Nephron (organoid): ENCODE data around the gene NEGR1.

Experiments used
- H3K27ac Mint-ChIP-seq, 3 experiments: 2 replicates each; pipeline ENCODE4 v1.8.0; 2020; ENCODE audit warnings: mixed read lengths in 3 of 3, mild to moderate bottlenecking in 2 of 3, moderate library complexity in 1 of 3
- H3K27me3 Mint-ChIP-seq: 2 replicates; pipeline ENCODE4 v1.8.0; 2021; ENCODE audit warnings: low read depth, mild to moderate bottlenecking, moderate library complexity, mixed read lengths
- H3K36me3 Mint-ChIP-seq: 2 replicates; pipeline ENCODE4 v1.8.0; 2020; ENCODE audit warnings: low read depth, mixed read lengths
- H3K4me1 Mint-ChIP-seq: 2 replicates; pipeline ENCODE4 v1.8.0; 2020; ENCODE audit warnings: mixed read lengths
- H3K4me3 Mint-ChIP-seq, 3 experiments: 2 replicates each; pipeline ENCODE4 v1.8.0; 2020; ENCODE audit warnings: mild to moderate bottlenecking in 3 of 3, mixed read lengths in 3 of 3, moderate library complexity in 2 of 3
- H3K9me3 Mint-ChIP-seq: 2 replicates; pipeline ENCODE4 v1.8.0; 2020; ENCODE audit warnings: mixed read lengths
- CTCF ChIP-seq, 3 experiments: fragments of 200-600 bp; sonication (generic); IDR thresholded peaks; one replicate each; pipeline ENCODE4 v1.5.0; 2021; ENCODE audit warnings: antibody characterized with exemption in 3 of 3; ENCODE audit not compliant: unreplicated experiment in 3 of 3

The NEGR1 gene

GRCh38 chr1:71565831-71566230 lies 716.5 kb downstream of the NEGR1 start:
- no peaks in the 10 kb centered on the region for H3K27me3 Mint-ChIP-seq
- H3K27ac Mint-ChIP-seq, result no peak overlapping the region
- H3K9me3 Mint-ChIP-seq, result no peaks in the 10 kb centered on the region
- no peak overlapping the region for H3K4me3 Mint-ChIP-seq
- no peaks in the 10 kb centered on the region for H3K36me3 Mint-ChIP-seq
- H3K4me1 Mint-ChIP-seq, result no peaks in the 10 kb centered on the region
- no peak for TF ChIP-seq CTCF (IDR thresholded peaks at IDR 0.05; ENCODE audit: unreplicated experiment in 3 of 3)

- no peak overlapping the region for H3K4me3 Mint-ChIP-seq
- no peaks in the 10 kb centered on the region for H3K36me3 Mint-ChIP-seq
- H3K4me1 Mint-ChIP-seq, result no peaks in the 10 kb centered on the region
- no peak overlapping the region for H3K27ac Mint-ChIP-seq
- no peak for TF ChIP-seq CTCF (IDR thresholded peaks at IDR 0.05; ENCODE audit: unreplicated experiment in 3 of 3)
- H3K9me3 Mint-ChIP-seq, result no peaks in the 10 kb centered on the region
- no peaks in the 10 kb centered on the region for H3K27me3 Mint-ChIP-seq
Observed at GRCh38 chr1:71565262-71565661, 717.1 kb downstream of the NEGR1 start.

GRCh38 chr1:71562298-71562697 lies 720.0 kb downstream of the NEGR1 start:
- no peak for TF ChIP-seq CTCF (IDR thresholded peaks at IDR 0.05; ENCODE audit: unreplicated experiment in 3 of 3)
- H3K9me3 Mint-ChIP-seq, result no peaks in the 10 kb centered on the region

DNA sequence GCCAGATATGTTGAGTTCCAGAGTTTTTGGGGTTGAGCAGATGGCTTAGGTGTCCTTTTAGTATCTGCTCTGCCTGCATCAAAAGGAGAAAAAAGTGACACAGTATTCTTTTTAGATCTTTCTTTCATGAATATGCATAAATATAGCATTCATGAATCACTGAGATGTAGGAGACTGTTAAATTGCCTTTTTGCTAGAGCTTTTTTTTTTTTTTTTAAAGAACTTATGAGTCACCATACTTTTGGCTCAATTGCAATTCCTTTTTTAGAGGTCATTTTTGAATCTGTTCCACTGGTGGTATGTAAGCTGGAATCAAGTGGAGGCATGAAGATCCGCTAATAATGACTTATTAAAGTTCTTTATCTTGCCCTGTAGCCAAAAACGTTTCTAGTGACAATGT lies 720.6 kb downstream of the NEGR1 start:
- Mint-ChIP-seq H3K4me3 (no peak overlapping the region), H3K36me3 (no peaks in the 10 kb centered on the region), H3K4me1 (no peaks in the 10 kb centered on the region), H3K27me3 (no peaks in the 10 kb centered on the region), H3K27ac (no peak overlapping the region), H3K9me3 (no peaks in the 10 kb centered on the region)
- no peak for TF ChIP-seq CTCF (IDR thresholded peaks at IDR 0.05; ENCODE audit: unreplicated experiment in 3 of 3)

More at GRCh38 chr1:71562298-71562697, 720.0 kb downstream of the NEGR1 start:
- Mint-ChIP-seq H3K4me3 (no peak overlapping the region), H3K27ac (no peak overlapping the region), H3K36me3 (no peaks in the 10 kb centered on the region), H3K4me1 (no peaks in the 10 kb centered on the region), H3K27me3 (no peaks in the 10 kb centered on the region)

DNA sequence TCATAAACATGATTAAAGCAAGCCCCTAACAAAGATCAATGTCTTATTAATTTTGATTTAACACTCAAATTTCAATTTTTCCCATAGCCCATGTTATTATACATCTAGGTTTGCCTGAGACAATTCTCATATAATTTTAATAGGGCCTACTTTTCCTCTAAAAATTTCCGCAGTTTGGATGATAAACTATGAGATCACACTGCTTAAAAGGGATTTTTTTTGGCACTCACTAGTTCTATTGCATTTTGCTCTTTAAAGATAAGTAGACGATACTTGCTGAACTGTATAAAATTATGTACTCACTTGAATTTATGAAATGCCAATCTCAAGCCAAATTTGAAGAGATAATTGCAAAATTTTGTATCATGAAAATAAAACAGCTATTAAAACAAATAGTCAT lies 721.1 kb downstream of the NEGR1 start:
- H3K27me3 Mint-ChIP-seq, result no peaks in the 10 kb centered on the region
- H3K4me3 Mint-ChIP-seq, result no peak overlapping the region
- no peaks in the 10 kb centered on the region for H3K4me1 Mint-ChIP-seq
- H3K27ac Mint-ChIP-seq, result no peak overlapping the region
- no peak for TF ChIP-seq CTCF (IDR thresholded peaks at IDR 0.05; ENCODE audit: unreplicated experiment in 3 of 3)
- no peaks in the 10 kb centered on the region for H3K36me3 Mint-ChIP-seq
- no peaks in the 10 kb centered on the region for H3K9me3 Mint-ChIP-seq

DNA sequence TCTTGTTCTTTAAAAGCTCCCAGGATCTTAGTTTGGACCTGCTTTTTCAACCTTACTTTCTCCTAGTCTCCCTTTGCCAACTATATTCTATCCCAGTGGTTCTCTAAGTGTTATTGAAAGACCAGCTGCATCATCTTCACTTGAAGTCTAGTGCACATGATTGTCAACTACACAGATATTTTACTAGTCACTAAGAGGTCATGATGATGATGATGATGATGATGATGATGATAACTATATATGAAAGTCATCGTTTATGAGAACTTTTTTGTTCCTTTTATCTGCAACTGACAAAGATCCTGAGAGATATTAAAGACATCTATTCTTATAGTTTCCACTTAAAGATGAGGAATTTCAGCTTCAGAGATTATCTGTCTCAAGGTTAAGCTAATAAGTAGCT lies 722.5 kb downstream of the NEGR1 start:
- no peaks in the 10 kb centered on the region for H3K27me3 Mint-ChIP-seq
- no peak overlapping the region for H3K4me3 Mint-ChIP-seq
- no peak overlapping the region for H3K27ac Mint-ChIP-seq
- no peaks in the 10 kb centered on the region for H3K36me3 Mint-ChIP-seq
- H3K4me1 Mint-ChIP-seq, result no peaks in the 10 kb centered on the region
- no peaks in the 10 kb centered on the region for H3K9me3 Mint-ChIP-seq
- TF ChIP-seq CTCF (IDR thresholded peaks at IDR 0.05; ENCODE audit: unreplicated experiment in 3 of 3), result no peak
